OCI-LY1 (cell line): ENCODE data around the gene SPOCD1.

Source experiments
- EZH2 ChIP-seq: fragments of 200-600 bp; sonication (generic), shearing (Covaris generic); IDR thresholded peaks from 2 replicates; pipeline ENCODE4 v1.8.0; 2017; ENCODE audit warnings: borderline replicate concordance, mixed run types, mild to moderate bottlenecking, antibody characterized with exemption, low read length, moderate library complexity, mixed read lengths
- TF ChIP-seq, protein P1 (sequence below): fragments of 200-600 bp; sonication (generic), shearing (Covaris generic); IDR thresholded peaks from 2 replicates; pipeline ENCODE4 v1.5.1; 2017; ENCODE audit warnings: mild to moderate bottlenecking, antibody characterized with exemption, low read length, moderate library complexity, mixed read lengths

DNA sequence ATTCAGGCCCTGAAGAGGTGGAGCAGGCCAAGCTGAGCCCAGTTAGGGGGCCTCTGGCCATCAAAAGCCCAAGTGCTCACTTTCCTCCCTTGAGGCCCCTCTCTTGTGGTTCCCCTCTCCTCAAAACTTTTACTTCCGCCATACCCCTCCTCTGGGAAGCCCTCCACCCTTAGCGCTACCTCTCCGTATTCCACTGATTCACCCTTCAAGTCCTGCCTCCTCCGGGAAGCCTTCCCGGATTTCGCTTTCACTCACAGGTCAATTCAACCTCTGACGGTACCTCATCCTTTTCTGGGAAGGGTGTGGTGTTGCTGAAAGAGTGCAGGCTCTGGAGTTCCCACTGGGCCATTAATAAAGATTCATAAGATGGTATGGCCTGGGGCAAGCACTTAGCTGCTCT, 19.1 kb downstream of the SPOCD1 start:
- TF ChIP-seq, protein P1, sequence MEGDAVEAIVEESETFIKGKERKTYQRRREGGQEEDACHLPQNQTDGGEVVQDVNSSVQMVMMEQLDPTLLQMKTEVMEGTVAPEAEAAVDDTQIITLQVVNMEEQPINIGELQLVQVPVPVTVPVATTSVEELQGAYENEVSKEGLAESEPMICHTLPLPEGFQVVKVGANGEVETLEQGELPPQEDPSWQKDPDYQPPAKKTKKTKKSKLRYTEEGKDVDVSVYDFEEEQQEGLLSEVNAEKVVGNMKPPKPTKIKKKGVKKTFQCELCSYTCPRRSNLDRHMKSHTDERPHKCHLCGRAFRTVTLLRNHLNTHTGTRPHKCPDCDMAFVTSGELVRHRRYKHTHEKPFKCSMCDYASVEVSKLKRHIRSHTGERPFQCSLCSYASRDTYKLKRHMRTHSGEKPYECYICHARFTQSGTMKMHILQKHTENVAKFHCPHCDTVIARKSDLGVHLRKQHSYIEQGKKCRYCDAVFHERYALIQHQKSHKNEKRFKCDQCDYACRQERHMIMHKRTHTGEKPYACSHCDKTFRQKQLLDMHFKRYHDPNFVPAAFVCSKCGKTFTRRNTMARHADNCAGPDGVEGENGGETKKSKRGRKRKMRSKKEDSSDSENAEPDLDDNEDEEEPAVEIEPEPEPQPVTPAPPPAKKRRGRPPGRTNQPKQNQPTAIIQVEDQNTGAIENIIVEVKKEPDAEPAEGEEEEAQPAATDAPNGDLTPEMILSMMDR = no peak
- TF ChIP-seq EZH2 = no peak
